ENCODE results near the gene ITGAV.

DNA sequence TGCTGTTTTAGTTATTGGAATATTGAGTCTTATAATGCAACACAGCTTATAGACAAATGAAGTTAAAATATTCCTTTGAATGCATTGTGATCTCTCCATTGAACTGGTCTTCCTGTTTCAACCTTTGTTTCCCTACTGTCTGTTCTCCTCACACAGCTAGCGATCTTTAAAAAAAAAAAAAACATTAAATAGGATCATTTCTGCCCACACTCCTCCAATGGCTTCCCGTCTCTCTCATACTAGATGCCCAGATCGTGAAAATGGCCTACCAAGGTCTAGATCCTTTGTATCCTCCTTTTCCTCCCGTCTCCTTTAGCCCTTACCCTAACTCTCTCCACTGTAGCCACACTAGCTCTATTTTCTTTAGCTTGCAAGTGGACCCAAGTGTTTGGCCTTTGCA, 106.4 kb downstream of the ITGAV start:
- TF ChIP-seq REST (IDR thresholded peaks at IDR 0.05; ENCODE audit: insufficient read depth in 1 of 2, low read depth in 2 of 2, low read length in 2 of 2) = no peak
- TF ChIP-seq TAF1 (IDR thresholded peaks at IDR 0.05; ENCODE audit: borderline replicate concordance, insufficient read depth, low read length) = no peak

Data from PFSK-1 (cell line).